ENCODE measurements around the gene PRKCE. TPM values are rescaled to one million over a fixed set of nuclear protein-coding genes. Genes with fewer than 3 reads are reported as not detected.
A peak's percentile ranks its signal among the peaks of the same experiment; 100 is the strongest.

Gene PRKCE
- polyA plus RNA-seq, 2 donors, result 2.6 to 2.9 TPM

GRCh38 chr2:45705233-45705632 lies 53.8 kb downstream of the PRKCE start:
- 47 to 65% methylated on average over 5 of the region's 5 CpGs for WGBS, 2 donors
- peaks cover 0 to 4% of the 10 kb centered on the region in 2 donors for H3K9me3 ChIP-seq (ENCODE audit: control insufficient read depth in 2 of 2, insufficient read depth in 1 of 2, low read depth in 1 of 2, low read length in 1 of 2)
- H3K4me3 ChIP-seq (ENCODE audit: low read depth in 1 of 2, low read length in 2 of 2), result no peak overlapping the region
- peaks cover 0 to 2% of the 10 kb centered on the region in 2 donors for H3K36me3 ChIP-seq (ENCODE audit: control insufficient read depth in 2 of 2, insufficient read depth in 2 of 2, low read length in 1 of 2)
- no peaks in the 10 kb centered on the region for H3K27me3 ChIP-seq (ENCODE audit: control insufficient read depth in 1 of 2, insufficient read depth in 2 of 2, low read length in 2 of 2)
- peaks cover 0 to 4% of the 10 kb centered on the region in 2 donors for H3K4me1 ChIP-seq (ENCODE audit: control insufficient read depth in 2 of 2, insufficient read depth in 2 of 2, low read length in 1 of 2)
- H3K27ac ChIP-seq (ENCODE audit: low read depth in 2 of 2, low read length in 1 of 2), result no peak overlapping the region

- peaks cover 0 to 2% of the 10 kb centered on the region in 2 donors for H3K36me3 ChIP-seq (ENCODE audit: control insufficient read depth in 2 of 2, insufficient read depth in 2 of 2, low read length in 1 of 2)
- no peaks in the 10 kb centered on the region for H3K27me3 ChIP-seq (ENCODE audit: control insufficient read depth in 1 of 2, insufficient read depth in 2 of 2, low read length in 2 of 2)
- peaks cover 0 to 4% of the 10 kb centered on the region in 2 donors for H3K9me3 ChIP-seq (ENCODE audit: control insufficient read depth in 2 of 2, insufficient read depth in 1 of 2, low read depth in 1 of 2, low read length in 1 of 2)
- H3K27ac ChIP-seq (ENCODE audit: low read depth in 2 of 2, low read length in 1 of 2), result no peak overlapping the region
- peaks cover 0 to 4% of the 10 kb centered on the region in 2 donors for H3K4me1 ChIP-seq (ENCODE audit: control insufficient read depth in 2 of 2, insufficient read depth in 2 of 2, low read length in 1 of 2)
- H3K4me3 ChIP-seq (ENCODE audit: low read depth in 1 of 2, low read length in 2 of 2), result no peak overlapping the region
Observed at GRCh38 chr2:45706033-45706432, 54.6 kb downstream of the PRKCE start.

- Histone ChIP-seq H3K4me1 (ENCODE audit: control insufficient read depth in 2 of 2, insufficient read depth in 2 of 2, low read length in 1 of 2) (peaks cover 0 to 4% of the 10 kb centered on the region in 2 donors), H3K27me3 (ENCODE audit: control insufficient read depth in 1 of 2, insufficient read depth in 2 of 2, low read length in 2 of 2) (no peaks in the 10 kb centered on the region), H3K36me3 (ENCODE audit: control insufficient read depth in 2 of 2, insufficient read depth in 2 of 2, low read length in 1 of 2) (peaks cover 0 to 2% of the 10 kb centered on the region in 2 donors), H3K9me3 (ENCODE audit: control insufficient read depth in 2 of 2, insufficient read depth in 1 of 2, low read depth in 1 of 2, low read length in 1 of 2) (peaks cover 0 to 4% of the 10 kb centered on the region in 2 donors), H3K4me3 (ENCODE audit: low read depth in 1 of 2, low read length in 2 of 2) (no peak overlapping the region), H3K27ac (ENCODE audit: low read depth in 2 of 2, low read length in 1 of 2) (no peak overlapping the region)
- WGBS, 2 donors, result 92 to 93% methylated on average over 3 of the region's 3 CpGs
Observed at GRCh38 chr2:45707006-45707405, 55.5 kb downstream of the PRKCE start.

GRCh38 chr2:45707661-45708060 lies 56.2 kb downstream of the PRKCE start:
- Histone ChIP-seq H3K4me1 (ENCODE audit: control insufficient read depth in 2 of 2, insufficient read depth in 2 of 2, low read length in 1 of 2) (peaks cover 0 to 4% of the 10 kb centered on the region in 2 donors), H3K27ac (ENCODE audit: low read depth in 2 of 2, low read length in 1 of 2) (no peak overlapping the region), H3K36me3 (ENCODE audit: control insufficient read depth in 2 of 2, insufficient read depth in 2 of 2, low read length in 1 of 2) (peaks cover 0 to 2% of the 10 kb centered on the region in 2 donors), H3K27me3 (ENCODE audit: control insufficient read depth in 1 of 2, insufficient read depth in 2 of 2, low read length in 2 of 2) (no peaks in the 10 kb centered on the region), H3K9me3 (ENCODE audit: control insufficient read depth in 2 of 2, insufficient read depth in 1 of 2, low read depth in 1 of 2, low read length in 1 of 2) (peaks cover 0 to 4% of the 10 kb centered on the region in 2 donors), H3K4me3 (ENCODE audit: low read depth in 1 of 2, low read length in 2 of 2) (no peak overlapping the region)
- WGBS, 2 donors, result 88 to 90% methylated on average over 6 of the region's 6 CpGs

GRCh38 chr2:45708501-45708900 lies 57.0 kb downstream of the PRKCE start:
- no peaks in the 10 kb centered on the region for H3K27me3 ChIP-seq (ENCODE audit: control insufficient read depth in 1 of 2, insufficient read depth in 2 of 2, low read length in 2 of 2)
- 89 to 92% methylated on average over 3 of the region's 3 CpGs for WGBS, 2 donors
- peaks cover 0 to 4% of the 10 kb centered on the region in 2 donors for H3K4me1 ChIP-seq (ENCODE audit: control insufficient read depth in 2 of 2, insufficient read depth in 2 of 2, low read length in 1 of 2)
- H3K36me3 ChIP-seq (ENCODE audit: control insufficient read depth in 2 of 2, insufficient read depth in 2 of 2, low read length in 1 of 2), result peaks cover 0 to 2% of the 10 kb centered on the region in 2 donors
- H3K4me3 ChIP-seq (ENCODE audit: low read depth in 1 of 2, low read length in 2 of 2), result no peak overlapping the region
- peaks cover 0 to 4% of the 10 kb centered on the region in 2 donors for H3K9me3 ChIP-seq (ENCODE audit: control insufficient read depth in 2 of 2, insufficient read depth in 1 of 2, low read depth in 1 of 2, low read length in 1 of 2)
- no peak overlapping the region for H3K27ac ChIP-seq (ENCODE audit: low read depth in 2 of 2, low read length in 1 of 2)

GRCh38 chr2:45709137-45709536 lies 57.7 kb downstream of the PRKCE start:
- H3K4me1 ChIP-seq (ENCODE audit: control insufficient read depth in 2 of 2, insufficient read depth in 2 of 2, low read length in 1 of 2), result peaks cover 2 to 4% of the 10 kb centered on the region in 2 donors
- 75 to 97% methylated on average over 1 of the region's 1 CpG for WGBS, 2 donors

GRCh38 chr2:45710468-45710867 lies 59.0 kb downstream of the PRKCE start:
- 95 to 96% methylated on average over 3 of the region's 3 CpGs for WGBS, 2 donors
- Histone ChIP-seq H3K4me3 (ENCODE audit: low read depth in 1 of 2, low read length in 2 of 2) (no peak overlapping the region), H3K4me1 (ENCODE audit: control insufficient read depth in 2 of 2, insufficient read depth in 2 of 2, low read length in 1 of 2) (peaks cover 4 to 6% of the 10 kb centered on the region in 2 donors), H3K27ac (ENCODE audit: low read depth in 2 of 2, low read length in 1 of 2) (no peak overlapping the region), H3K36me3 (ENCODE audit: control insufficient read depth in 2 of 2, insufficient read depth in 2 of 2, low read length in 1 of 2) (peaks cover 0 to 2% of the 10 kb centered on the region in 2 donors), H3K27me3 (ENCODE audit: control insufficient read depth in 1 of 2, insufficient read depth in 2 of 2, low read length in 2 of 2) (no peaks in the 10 kb centered on the region), H3K9me3 (ENCODE audit: control insufficient read depth in 2 of 2, insufficient read depth in 1 of 2, low read depth in 1 of 2, low read length in 1 of 2) (peaks cover 0 to 4% of the 10 kb centered on the region in 2 donors)

More at GRCh38 chr2:45709137-45709536, 57.7 kb downstream of the PRKCE start:
- Histone ChIP-seq H3K4me3 (ENCODE audit: low read depth in 1 of 2, low read length in 2 of 2) (no peak overlapping the region), H3K27ac (ENCODE audit: low read depth in 2 of 2, low read length in 1 of 2) (no peak overlapping the region), H3K36me3 (ENCODE audit: control insufficient read depth in 2 of 2, insufficient read depth in 2 of 2, low read length in 1 of 2) (peaks cover 0 to 2% of the 10 kb centered on the region in 2 donors), H3K9me3 (ENCODE audit: control insufficient read depth in 2 of 2, insufficient read depth in 1 of 2, low read depth in 1 of 2, low read length in 1 of 2) (peaks cover 0 to 4% of the 10 kb centered on the region in 2 donors), H3K27me3 (ENCODE audit: control insufficient read depth in 1 of 2, insufficient read depth in 2 of 2, low read length in 2 of 2) (no peaks in the 10 kb centered on the region)

GRCh38 chr2:45711224-45711623 lies 59.7 kb downstream of the PRKCE start:
- Histone ChIP-seq H3K9me3 (ENCODE audit: control insufficient read depth in 2 of 2, insufficient read depth in 1 of 2, low read depth in 1 of 2, low read length in 1 of 2) (peaks cover 0 to 4% of the 10 kb centered on the region in 2 donors), H3K27ac (ENCODE audit: low read depth in 2 of 2, low read length in 1 of 2) (no peak overlapping the region), H3K4me1 (ENCODE audit: control insufficient read depth in 2 of 2, insufficient read depth in 2 of 2, low read length in 1 of 2) (peaks cover 4 to 10% of the 10 kb centered on the region in 2 donors), H3K36me3 (ENCODE audit: control insufficient read depth in 2 of 2, insufficient read depth in 2 of 2, low read length in 1 of 2) (peaks cover 0 to 2% of the 10 kb centered on the region in 2 donors), H3K27me3 (ENCODE audit: control insufficient read depth in 1 of 2, insufficient read depth in 2 of 2, low read length in 2 of 2) (no peaks in the 10 kb centered on the region), H3K4me3 (ENCODE audit: low read depth in 1 of 2, low read length in 2 of 2) (no peak overlapping the region)
- 96 to 98% methylated on average over 2 of the region's 2 CpGs for WGBS, 2 donors

GRCh38 chr2:45712570-45712969 lies 61.1 kb downstream of the PRKCE start:
- H3K4me3 ChIP-seq (ENCODE audit: low read depth in 1 of 2, low read length in 2 of 2), result no peak overlapping the region

GRCh38 chr2:45713136-45713535 lies 61.7 kb downstream of the PRKCE start:
- no peaks in the 10 kb centered on the region for H3K27me3 ChIP-seq (ENCODE audit: control insufficient read depth in 1 of 2, insufficient read depth in 2 of 2, low read length in 2 of 2)
- H3K9me3 ChIP-seq (ENCODE audit: control insufficient read depth in 2 of 2, insufficient read depth in 1 of 2, low read depth in 1 of 2, low read length in 1 of 2), result peaks cover 0 to under 1% of the 10 kb centered on the region in 2 donors
- whole genome bisulfite sequencing, 2 donors, result 89 to 92% methylated on average over 4 of the region's 4 CpGs
- H3K27ac ChIP-seq (ENCODE audit: low read depth in 2 of 2, low read length in 1 of 2), result peak overlapping the region in 1 of 2 donors; percentile 18
- no peak overlapping the region for H3K4me3 ChIP-seq (ENCODE audit: low read depth in 1 of 2, low read length in 2 of 2)
- H3K4me1 ChIP-seq (ENCODE audit: control insufficient read depth in 2 of 2, insufficient read depth in 2 of 2, low read length in 1 of 2), result peaks cover 4 to 10% of the 10 kb centered on the region in 2 donors
- H3K36me3 ChIP-seq (ENCODE audit: control insufficient read depth in 2 of 2, insufficient read depth in 2 of 2, low read length in 1 of 2), result no peaks in the 10 kb centered on the region

More at GRCh38 chr2:45712570-45712969, 61.1 kb downstream of the PRKCE start:
- Histone ChIP-seq H3K36me3 (ENCODE audit: control insufficient read depth in 2 of 2, insufficient read depth in 2 of 2, low read length in 1 of 2) (no peaks in the 10 kb centered on the region), H3K9me3 (ENCODE audit: control insufficient read depth in 2 of 2, insufficient read depth in 1 of 2, low read depth in 1 of 2, low read length in 1 of 2) (peaks cover 0 to 4% of the 10 kb centered on the region in 2 donors), H3K27me3 (ENCODE audit: control insufficient read depth in 1 of 2, insufficient read depth in 2 of 2, low read length in 2 of 2) (no peaks in the 10 kb centered on the region), H3K27ac (ENCODE audit: low read depth in 2 of 2, low read length in 1 of 2) (no peak overlapping the region), H3K4me1 (ENCODE audit: control insufficient read depth in 2 of 2, insufficient read depth in 2 of 2, low read length in 1 of 2) (peaks cover 4 to 10% of the 10 kb centered on the region in 2 donors)
- 84 to 88% methylated on average over 3 of the region's 3 CpGs for WGBS, 2 donors

Measured in esophagus (tissue), 2 donors.